Activated CD8-positive, alpha-beta T cell treated with anti-CD3 and anti-CD28 coated beads for 36 hours (primary cell): ENCODE measurements around the gene TEX26. TPM values are rescaled to one million over a fixed set of nuclear protein-coding genes. Genes with fewer than 3 reads are reported as not detected.

Source experiments
- ATAC-seq: fragments of 200-7000 bp; cut with Tn5 transposase; one replicate; pipeline ENCODE4 v1.10.0; 2021; ENCODE audit warnings: mild to moderate bottlenecking, moderate library complexity
- CTCF ChIA-PET: fragments of 350-600 bp; sonication (Branson Sonifier 250); formaldehyde crosslinking; loops from one replicate; lab custom pipeline; 2021; ENCODE audit warnings: antibody characterized with exemption; lab: Charles Lee
- POLR2A ChIA-PET: fragments of 350-600 bp; sonication (Branson Sonifier 250); formaldehyde crosslinking; loops from one replicate; lab custom pipeline; 2021; ENCODE audit warnings: antibody characterized with exemption; lab: Charles Lee
- DNase-seq: peaks from one replicate; pipeline ENCODE4 v3.0.0-alpha.2; 2020
- H3K27ac Mint-ChIP-seq: one replicate; pipeline ENCODE4 v1.8.0; 2021; ENCODE audit warnings: mild to moderate bottlenecking, mixed read lengths
- H3K27me3 Mint-ChIP-seq: one replicate; pipeline ENCODE4 v1.8.0; 2021; ENCODE audit warnings: mixed read lengths
- H3K36me3 Mint-ChIP-seq: one replicate; pipeline ENCODE4 v1.8.0; 2021; ENCODE audit warnings: low read depth, mixed read lengths
- H3K4me1 Mint-ChIP-seq: one replicate; pipeline ENCODE4 v1.8.0; 2021; ENCODE audit warnings: low read depth, mixed read lengths
- H3K4me3 Mint-ChIP-seq: one replicate; pipeline ENCODE4 v1.8.0; 2021; ENCODE audit warnings: mild to moderate bottlenecking, moderate library complexity, mixed read lengths
- H3K9me3 Mint-ChIP-seq: one replicate; pipeline ENCODE4 v1.8.0; 2021; ENCODE audit warnings: mixed read lengths
- CTCF ChIP-seq: fragments of 200-600 bp; IDR thresholded peaks from one replicate; pipeline ENCODE4 v1.8.0; 2022; ENCODE audit warnings: antibody characterized with exemption, mild to moderate bottlenecking
- intact Hi-C: fragments of 100-400 bp; cut with micrococcal nuclease; formaldehyde crosslinking; loops from one replicate; pipeline ENCODE4 v1.10.0; 2022
- total RNA-seq, 2 experiments: library from RNA; stranded (reverse); gene quantifications; one replicate each; pipeline ENCODE4 v1.2.3, GENCODE V29; 2021

Gene TEX26
- not detected for total RNA-seq

GRCh38 chr13:30932481-30933353 lies at the start of gene TEX26:
TSS of gene TEX26 (plus strand) at chr13:30932656. CDS start at chr13:30932716, 60 bp downstream.
- H3K27me3 Mint-ChIP-seq: peaks cover 42% of the 10 kb centered on the region
- ChIA-PET CTCF (interaction anchor here (1.5 kb wide), 1 partner anchor 46 kb away, joined by 3 read pairs; no protein-coding TSS in a partner anchor), POLR2A (no interaction called here)
- H3K4me3 Mint-ChIP-seq: no peak within 1 kb of the TSS
- no peak for ATAC-seq
- no peaks in the 10 kb centered on the region for H3K36me3 Mint-ChIP-seq
- no peak for DNase-seq
- no peaks in the 10 kb centered on the region for H3K4me1 Mint-ChIP-seq
- no peak for TF ChIP-seq CTCF
- intact Hi-C loops: no loop called here
- peaks cover 1% of the 10 kb centered on the region for H3K9me3 Mint-ChIP-seq
- no peak within 1 kb of the TSS for H3K27ac Mint-ChIP-seq

- no peak for ATAC-seq
- peaks cover 23% of the 10 kb centered on the region for H3K27me3 Mint-ChIP-seq
- POLR2A ChIA-PET: no interaction called here
- H3K9me3 Mint-ChIP-seq: no peaks in the 10 kb centered on the region
- peaks cover 15% of the 10 kb centered on the region for H3K4me1 Mint-ChIP-seq
- no peak overlapping the region for H3K4me3 Mint-ChIP-seq
- no peak for DNase-seq
- no peak overlapping the region for H3K27ac Mint-ChIP-seq
- no peaks in the 10 kb centered on the region for H3K36me3 Mint-ChIP-seq
- no peak for TF ChIP-seq CTCF
- CTCF ChIA-PET: no interaction called here
- intact Hi-C loops: no loop called here
These were observed 49.3 kb upstream of the TEX26 start for GRCh38 chr13:30882996-30883766.

- peaks cover 19% of the 10 kb centered on the region for H3K27me3 Mint-ChIP-seq
- ATAC-seq: peak; percentile 63
- intact Hi-C loops: no loop called here
- peaks cover 15% of the 10 kb centered on the region for H3K4me1 Mint-ChIP-seq
- no peaks in the 10 kb centered on the region for H3K36me3 Mint-ChIP-seq
- POLR2A ChIA-PET: no interaction called here
- H3K4me3 Mint-ChIP-seq: no peak overlapping the region
- DNase-seq: peak; percentile 19
- H3K9me3 Mint-ChIP-seq: no peaks in the 10 kb centered on the region
- peak overlapping the region; percentile 56 for H3K27ac Mint-ChIP-seq
- CTCF ChIA-PET: interaction anchor here (1.2 kb wide), 1 partner anchor 19 kb away, joined by 5 read pairs; no protein-coding TSS in a partner anchor
- TF ChIP-seq CTCF: no peak
These were observed 47.9 kb upstream of the TEX26 start for GRCh38 chr13:30884543-30884942.

GRCh38 chr13:30889196-30889690 lies 43.2 kb upstream of the TEX26 start:
- ATAC-seq (no peak), DNase-seq (no peak)
- Mint-ChIP-seq H3K27ac (no peak overlapping the region), H3K4me1 (peaks cover 12% of the 10 kb centered on the region), H3K27me3 (peaks cover 17% of the 10 kb centered on the region), H3K9me3 (no peaks in the 10 kb centered on the region), H3K4me3 (no peak overlapping the region), H3K36me3 (no peaks in the 10 kb centered on the region)
- intact Hi-C loops: no loop called here
- no peak for TF ChIP-seq CTCF
- CTCF ChIA-PET: no interaction called here
- POLR2A ChIA-PET: no interaction called here
